Peyer's patch (tissue), 4 donors: Measurements from ENCODE around the gene APPBP2. TPM values are rescaled to one million over a fixed set of nuclear protein-coding genes. Genes with fewer than 3 reads are reported as not detected.
A peak's percentile ranks its signal among the peaks of the same experiment; 100 is the strongest.

Source experiments
- DNase-seq, 3 donors: peaks; one replicate each; pipeline ENCODE4 v3.0.0-alpha.2; 2017 to 2019
- H3K27ac ChIP-seq, 4 donors: fragments of 200-600 bp; sonication (generic); one replicate each; pipeline ENCODE4 v1.5.1; 2016 to 2019
- H3K27me3 ChIP-seq, 2 donors: fragments of 200-600 bp; sonication (generic); one replicate each; pipeline ENCODE4 v1.5.1; 2019
- H3K36me3 ChIP-seq, 3 donors: fragments of 200-600 bp; sonication (generic); one replicate each; pipeline ENCODE4 v1.5.1; 2016 to 2019
- H3K4me1 ChIP-seq, 4 donors: fragments of 200-600 bp; sonication (generic); one replicate each; pipeline ENCODE4 v1.5.1; 2016 to 2019
- H3K4me3 ChIP-seq, 4 donors: fragments of 200-600 bp; sonication (generic); 1 replicate in 3 of 4; 2 replicates in 1 of 4; pipeline ENCODE4 v1.5.1; 2016 to 2019; ENCODE audit warnings: mild to moderate bottlenecking in 1 of 4
- H3K9me3 ChIP-seq, 4 donors: fragments of 200-600 bp; sonication (generic); one replicate each; pipeline ENCODE4 v1.5.1; 2016 to 2019; ENCODE audit warnings: mild to moderate bottlenecking in 1 of 4
- CTCF ChIP-seq, 6 experiments: fragments of 450-650 bp in 4 of 6; fragments of 200-600 bp in 2 of 6; sonication (generic) in 1 of 6; IDR thresholded peaks; one replicate each; pipeline ENCODE4 v1.5.1; 2017 to 2019; ENCODE audit warnings: antibody characterized with exemption in 6 of 6, mild to moderate bottlenecking in 3 of 6, moderate library complexity in 1 of 6
- POLR2A ChIP-seq, 2 donors: fragments of 450-650 bp; IDR thresholded peaks; one replicate each; pipeline ENCODE4 v1.5.1; 2017; ENCODE audit warnings: antibody characterized with exemption in 2 of 2, mild to moderate bottlenecking in 2 of 2, moderate library complexity in 2 of 2
- total RNA-seq, 4 donors: library from RNA; depleted of rRNA; stranded (reverse); fragments of >200 nt; gene quantifications; one replicate each; pipeline ENCODE4 v1.1.0, GENCODE V29; 2016

APPBP2 gene
- total RNA-seq, 4 donors from 2014 or later, result 14.0 to 18.4 (median 15.4) TPM

DNA sequence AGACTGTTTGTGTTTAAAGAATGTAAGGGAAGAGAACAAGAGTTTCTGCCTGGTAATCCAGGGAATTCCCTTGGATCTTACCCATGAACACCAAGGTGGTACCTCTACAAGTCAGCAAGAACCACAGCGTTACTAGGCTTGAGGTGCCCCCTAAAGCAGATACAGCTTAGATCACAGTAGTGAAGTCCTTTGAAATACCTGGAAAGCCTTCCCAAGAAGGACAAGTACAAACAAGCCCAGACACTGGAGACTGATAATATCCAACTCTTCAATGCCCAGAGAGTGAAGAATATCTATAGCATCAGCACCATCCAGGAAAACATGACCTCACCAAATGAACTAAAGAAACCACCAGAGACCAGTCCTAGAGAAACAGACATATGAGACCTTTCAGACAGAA is 3.8 kb upstream of the APPBP2 start:
- no peaks in the 10 kb centered on the region for H3K27me3 ChIP-seq
- H3K4me3 ChIP-seq, result no peak overlapping the region
- no peak for TF ChIP-seq POLR2A (IDR thresholded peaks at IDR 0.05)
- no peak for TF ChIP-seq CTCF (IDR thresholded peaks at IDR 0.05)
- H3K27ac ChIP-seq, result no peak overlapping the region
- no peak for DNase-seq
- H3K4me1 ChIP-seq, result peaks cover 0 to 4% (median 0%) of the 10 kb centered on the region in 4 donors
- H3K9me3 ChIP-seq, result no peaks in the 10 kb centered on the region
- no peaks in the 10 kb centered on the region for H3K36me3 ChIP-seq

GRCh38 chr17:60528828-60529227 is 2.8 kb upstream of the APPBP2 start:
- Histone ChIP-seq H3K4me1 (peaks cover 0 to 7% (median under 1%) of the 10 kb centered on the region in 4 donors), H3K27me3 (no peaks in the 10 kb centered on the region), H3K4me3 (no peak overlapping the region)

GRCh38 chr17:60527701-60528100 is 1.7 kb upstream of the APPBP2 start:
- Histone ChIP-seq H3K4me1 (peaks cover 0 to 17% (median 6%) of the 10 kb centered on the region in 4 donors), H3K27me3 (no peaks in the 10 kb centered on the region)
- DNase-seq, result no peak

More at GRCh38 chr17:60528828-60529227, 2.8 kb upstream of the APPBP2 start:
- no peak for DNase-seq
- H3K36me3 ChIP-seq, result no peaks in the 10 kb centered on the region
- H3K9me3 ChIP-seq, result no peaks in the 10 kb centered on the region
- no peak overlapping the region for H3K27ac ChIP-seq
- TF ChIP-seq POLR2A (IDR thresholded peaks at IDR 0.05) (no peak), CTCF (IDR thresholded peaks at IDR 0.05) (no peak)

DNA sequence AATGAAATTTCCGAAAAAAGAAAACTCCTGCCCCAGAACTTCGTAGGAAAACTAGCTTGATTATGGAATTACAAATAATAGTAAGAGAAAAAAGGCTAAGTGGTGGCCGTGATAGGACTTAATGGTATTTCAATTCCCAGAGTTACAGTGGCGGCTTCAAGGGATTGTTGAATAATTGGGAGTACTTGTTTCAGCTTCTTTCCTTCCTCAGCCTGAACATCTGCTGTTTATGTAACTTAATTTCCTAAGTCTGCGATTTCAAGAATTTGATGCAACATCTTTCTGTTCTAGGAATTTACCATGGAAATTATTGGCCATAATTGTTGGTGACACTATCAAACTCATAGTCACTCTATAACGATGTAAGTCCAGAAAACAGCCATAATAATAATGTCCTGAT is 684 bp upstream of the APPBP2 start:
- TF ChIP-seq CTCF (IDR thresholded peaks at IDR 0.05), result no peak
- no peak for TF ChIP-seq POLR2A (IDR thresholded peaks at IDR 0.05)
- Histone ChIP-seq H3K9me3 (no peaks in the 10 kb centered on the region), H3K4me3 (peak overlapping the region; percentile 69 to 98 (median 89)), H3K27ac (peak overlapping the region in 3 of 4 donors; percentile 97 to 99 (median 97)), H3K36me3 (no peaks in the 10 kb centered on the region), H3K27me3 (no peaks in the 10 kb centered on the region), H3K4me1 (peaks cover 0 to 20% (median 9%) of the 10 kb centered on the region in 4 donors)
- no peak for DNase-seq

More at GRCh38 chr17:60527701-60528100, 1.7 kb upstream of the APPBP2 start:
- Histone ChIP-seq H3K27ac (no peak overlapping the region), H3K4me3 (no peak overlapping the region), H3K36me3 (no peaks in the 10 kb centered on the region), H3K9me3 (no peaks in the 10 kb centered on the region)
- TF ChIP-seq CTCF (IDR thresholded peaks at IDR 0.05) (no peak), POLR2A (IDR thresholded peaks at IDR 0.05) (no peak)

DNA sequence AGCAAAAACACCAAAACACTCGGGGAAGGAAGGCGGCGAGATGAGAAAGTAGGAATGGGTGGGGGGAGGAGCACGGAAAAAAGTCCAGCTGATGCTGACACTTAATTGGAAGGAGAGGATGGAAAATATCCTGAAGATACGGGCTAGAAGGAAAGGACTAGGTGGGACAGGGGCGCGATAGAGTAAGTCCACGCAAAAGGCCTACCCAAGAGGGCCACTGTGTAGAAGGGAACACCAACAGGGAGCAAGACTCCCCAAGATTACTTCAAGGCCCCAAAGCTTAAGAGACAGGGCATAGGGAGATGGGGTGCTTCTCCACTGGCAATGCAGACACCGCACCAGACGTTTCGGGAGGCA is 736 bp downstream of the APPBP2 start:
- no peaks in the 10 kb centered on the region for H3K27me3 ChIP-seq
- H3K4me1 ChIP-seq, result peaks cover 0 to 20% (median 9%) of the 10 kb centered on the region in 4 donors
- H3K4me3 ChIP-seq, result peak overlapping the region; percentile 69 to 98 (median 89)
- peak overlapping the region; percentile 97 to 100 (median 98) for H3K27ac ChIP-seq
- H3K36me3 ChIP-seq, result peaks cover 0 to under 1% (median 0%) of the 10 kb centered on the region in 3 donors
- no peaks in the 10 kb centered on the region for H3K9me3 ChIP-seq
- TF ChIP-seq CTCF (IDR thresholded peaks at IDR 0.05) (no peak), POLR2A (IDR thresholded peaks at IDR 0.05) (no peak)
- peak in 1 of 3 donors; percentile 44 for DNase-seq
